HG03378 (cell line): ENCODE results near the gene FAAH.

Source experiments
- ATAC-seq: cut with Tn5 transposase; IDR thresholded peaks from one replicate; pipeline ENCODE4 v1.9.1; 2021; ENCODE audit warnings: mild to moderate bottlenecking, moderate library complexity; ENCODE audit not compliant: unreplicated experiment

FAAH gene

GRCh38 chr1:46421739-46422138 is 27.6 kb downstream of the FAAH start:
- ATAC-seq = no peak

GRCh38 chr1:46422261-46422871 is 28.2 kb downstream of the FAAH start:
- ATAC-seq = no peak

GRCh38 chr1:46423574-46424240 is 29.6 kb downstream of the FAAH start:
- ATAC-seq = no peak

- ATAC-seq = no peak
Observed at GRCh38 chr1:46424730-46425129, 30.6 kb downstream of the FAAH start.

GRCh38 chr1:46425726-46426125 is 31.6 kb downstream of the FAAH start:
- ATAC-seq = no peak

- no peak for ATAC-seq
Observed at GRCh38 chr1:46427541-46427940, 33.4 kb downstream of the FAAH start.

GRCh38 chr1:46429436-46429835 is 35.3 kb downstream of the FAAH start:
- ATAC-seq = no peak

- no peak for ATAC-seq
Observed at GRCh38 chr1:46431695-46432094, 37.6 kb downstream of the FAAH start.

- ATAC-seq = no peak
Observed at GRCh38 chr1:46432781-46433327, 38.7 kb downstream of the FAAH start.

GRCh38 chr1:46434358-46434757 is 40.2 kb downstream of the FAAH start:
- ATAC-seq = no peak

- no peak for ATAC-seq
Observed at GRCh38 chr1:46436844-46437243, 42.7 kb downstream of the FAAH start.

- ATAC-seq = no peak
Observed at GRCh38 chr1:46437723-46438122, 43.6 kb downstream of the FAAH start.

- no peak for ATAC-seq
Observed at GRCh38 chr1:46438346-46438745, 44.2 kb downstream of the FAAH start.

- ATAC-seq = no peak
Observed at GRCh38 chr1:46440478-46440877, 46.4 kb downstream of the FAAH start.

GRCh38 chr1:46442317-46443161 is 48.4 kb downstream of the FAAH start:
- peak; percentile 65 for ATAC-seq

GRCh38 chr1:46444466-46444865 is 50.3 kb downstream of the FAAH start:
- no peak for ATAC-seq

- ATAC-seq = no peak
Observed at GRCh38 chr1:46445773-46446256, 51.7 kb downstream of the FAAH start.

GRCh38 chr1:46446646-46447498 is 52.8 kb downstream of the FAAH start:
- no peak for ATAC-seq

GRCh38 chr1:46447499-46448108 is 53.5 kb downstream of the FAAH start:
- no peak for ATAC-seq
